ENCODE results near the gene ROPN1L. TPM values are rescaled to one million over a fixed set of nuclear protein-coding genes. Genes with fewer than 3 reads are reported as not detected.

Gene ROPN1L
- total RNA-seq, 1 experiment from 2014 or later: 0.66 TPM

DNA sequence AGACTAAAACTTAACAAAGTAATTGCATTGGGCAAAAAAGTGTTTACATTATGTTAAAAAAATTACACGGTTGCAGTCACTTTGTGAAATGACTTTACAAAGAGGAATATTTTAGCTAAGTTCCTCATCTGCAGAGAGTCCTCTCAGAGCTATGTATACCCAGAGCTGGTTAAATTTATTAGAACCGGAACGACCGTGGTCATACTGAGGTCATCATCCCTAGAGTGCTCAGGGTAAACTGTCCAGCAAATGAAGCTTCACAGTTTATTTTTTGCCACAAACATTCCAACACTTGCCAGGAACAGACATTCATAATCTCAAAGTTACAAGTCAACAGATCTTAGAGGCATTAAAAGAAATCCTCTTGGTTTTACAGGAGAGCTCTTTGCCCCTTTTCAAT is 897 bp downstream of the ROPN1L start:
- H3K9ac ChIP-seq (ENCODE audit: low read length): no peak overlapping the region
- intact Hi-C loops (cut with micrococcal nuclease): no loop called here
- no peak overlapping the region for H3K27ac ChIP-seq (ENCODE audit: low read depth, low read length)
- ATAC-seq: no peak
- no peak for DNase-seq (ENCODE audit: low read depth, low spot score)
- BruUV-seq (replicated peaks): no TSS peak
- H4K20me1 ChIP-seq (ENCODE audit: insufficient read depth): no peaks in the 10 kb centered on the region
- H3K79me2 ChIP-seq (ENCODE audit: insufficient read depth, low read length): no peaks in the 10 kb centered on the region
- H2AFZ ChIP-seq (ENCODE audit: low read depth, low read length, poor library complexity, severe bottlenecking): no peak overlapping the region
- H3K36me3 ChIP-seq (ENCODE audit: control insufficient read depth in 1 of 2, insufficient read depth in 2 of 2, low read length in 2 of 2): 0 out of 4 replicates have a peak, but pooled peaks cover 0 to 4% of the 10 kb centered on the region in 2 experiments
- peaks cover 3 to 17% of the 10 kb centered on the region in 2 experiments; a peak in 3 of 4 replicates for H3K4me1 ChIP-seq (ENCODE audit: control insufficient read depth in 1 of 2, insufficient read depth in 2 of 2, low read length in 2 of 2)
- no peaks in the 10 kb centered on the region for H3K9me3 ChIP-seq (ENCODE audit: control insufficient read depth in 1 of 2, insufficient read depth in 1 of 2, low read depth in 1 of 2, low read length in 2 of 2)
- no peak overlapping the region for H3K4me2 ChIP-seq (ENCODE audit: low read length)
- TF ChIP-seq ATF3 (IDR thresholded peaks at IDR 0.05) (no peak), JUND (IDR thresholded peaks at IDR 0.05) (no peak), FOSL1 (IDR thresholded peaks at IDR 0.05; ENCODE audit: low read depth) (no peak), CBX3 (IDR thresholded peaks at IDR 0.05; ENCODE audit: low read depth) (no peak), YY1 (IDR thresholded peaks at IDR 0.05; ENCODE audit: extremely low read depth, insufficient replicate concordance, low read depth, low read length) (no peak), EGR1 (IDR thresholded peaks at IDR 0.05; ENCODE audit: low read depth) (no peak), ELF1 (IDR thresholded peaks at IDR 0.05; ENCODE audit: borderline replicate concordance, low read depth) (no peak), RAD21 (IDR thresholded peaks at IDR 0.05; ENCODE audit: low read depth) (no peak), SRF (IDR thresholded peaks at IDR 0.05; ENCODE audit: low read depth) (no peak), SIN3A (IDR thresholded peaks at IDR 0.05; ENCODE audit: low read depth) (no peak), POLR2A (IDR thresholded peaks at IDR 0.05; ENCODE audit: borderline replicate concordance, extremely low read depth, insufficient read depth, insufficient read length) (no peak), ZNF274 (IDR thresholded peaks at IDR 0.05; ENCODE audit: low read depth, low read length) (no peak), ZFX (IDR thresholded peaks at IDR 0.05) (no peak), CTCF (IDR thresholded peaks at IDR 0.05 in 2 of 3, conservative IDR thresholded peaks at IDR 0.05 in 1 of 3; ENCODE audit: borderline replicate concordance in 1 of 3, insufficient read depth in 1 of 3, low read depth in 2 of 3, low read length in 2 of 3) (no peak), SP1 (IDR thresholded peaks at IDR 0.05; ENCODE audit: low read depth) (no peak), TCF7L2 (IDR thresholded peaks at IDR 0.05; ENCODE audit: borderline replicate concordance, extremely low read depth, insufficient read depth, insufficient read length) (no peak), CEBPB (IDR thresholded peaks at IDR 0.05; ENCODE audit: low read depth) (no peak)
- TF ChIP-seq, protein P1, sequence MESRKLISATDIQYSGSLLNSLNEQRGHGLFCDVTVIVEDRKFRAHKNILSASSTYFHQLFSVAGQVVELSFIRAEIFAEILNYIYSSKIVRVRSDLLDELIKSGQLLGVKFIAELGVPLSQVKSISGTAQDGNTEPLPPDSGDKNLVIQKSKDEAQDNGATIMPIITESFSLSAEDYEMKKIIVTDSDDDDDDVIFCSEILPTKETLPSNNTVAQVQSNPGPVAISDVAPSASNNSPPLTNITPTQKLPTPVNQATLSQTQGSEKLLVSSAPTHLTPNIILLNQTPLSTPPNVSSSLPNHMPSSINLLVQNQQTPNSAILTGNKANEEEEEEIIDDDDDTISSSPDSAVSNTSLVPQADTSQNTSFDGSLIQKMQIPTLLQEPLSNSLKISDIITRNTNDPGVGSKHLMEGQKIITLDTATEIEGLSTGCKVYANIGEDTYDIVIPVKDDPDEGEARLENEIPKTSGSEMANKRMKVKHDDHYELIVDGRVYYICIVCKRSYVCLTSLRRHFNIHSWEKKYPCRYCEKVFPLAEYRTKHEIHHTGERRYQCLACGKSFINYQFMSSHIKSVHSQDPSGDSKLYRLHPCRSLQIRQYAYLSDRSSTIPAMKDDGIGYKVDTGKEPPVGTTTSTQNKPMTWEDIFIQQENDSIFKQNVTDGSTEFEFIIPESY (IDR thresholded peaks at IDR 0.05; ENCODE audit: extremely low read depth, insufficient replicate concordance, low read length): no peak
- TF ChIP-seq, protein P2, sequence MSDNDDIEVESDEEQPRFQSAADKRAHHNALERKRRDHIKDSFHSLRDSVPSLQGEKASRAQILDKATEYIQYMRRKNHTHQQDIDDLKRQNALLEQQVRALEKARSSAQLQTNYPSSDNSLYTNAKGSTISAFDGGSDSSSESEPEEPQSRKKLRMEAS (IDR thresholded peaks at IDR 0.05): no peak
- RAD21 ChIA-PET (ENCODE audit: low non-redundant PET in 1 of 2, low total read pairs in 2 of 2, uncharacterized antibody in 2 of 2, unreplicated experiment in 2 of 2): no interaction called here
- H3K27me3 ChIP-seq (ENCODE audit: insufficient read depth, low read length): no peaks in the 10 kb centered on the region
- CTCF ChIA-PET: no interaction called here
- POLR2A ChIA-PET: no interaction called here
- no peak overlapping the region for H3K4me3 ChIP-seq (replicated peaks in 1 of 2; ENCODE audit: low read depth in 1 of 2, low read length in 2 of 2)
- H3K9me2 ChIP-seq (ENCODE audit: insufficient read depth): no peaks in the 10 kb centered on the region

Measured in HCT116 (cell line).